ENCODE results near the gene EMC6.
A peak's percentile ranks its signal among the peaks of the same experiment; 100 is the strongest.

EMC6 gene

DNA sequence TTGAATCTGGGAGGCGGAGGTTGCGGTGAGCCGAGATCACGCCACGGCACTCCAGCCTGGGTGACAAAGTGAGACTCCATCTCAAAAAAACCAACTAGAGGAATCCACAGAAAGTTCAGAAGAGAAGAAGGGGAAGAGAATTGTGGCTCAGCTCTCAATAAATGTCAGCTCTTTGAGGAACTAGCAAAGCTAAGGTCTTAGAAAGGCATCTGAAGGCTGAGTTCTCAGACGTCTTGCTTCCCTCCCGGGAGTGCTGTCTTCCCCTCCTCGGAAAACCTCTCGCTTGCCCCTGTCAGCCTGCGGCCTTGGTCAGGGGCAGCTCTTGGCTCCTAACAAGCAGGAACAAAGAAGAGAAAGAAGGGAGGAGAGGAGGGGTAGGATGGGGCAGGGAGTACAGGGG is 37.8 kb upstream of the EMC6 start:
- Histone ChIP-seq H3K27me3 (no peaks in the 10 kb centered on the region), H3K4me3 (ENCODE audit: low read depth in 1 of 2, low read length in 1 of 2) (no peak overlapping the region), H3K27ac (no peak overlapping the region), H3K4me1 (ENCODE audit: control insufficient read depth in 1 of 2, insufficient read depth in 1 of 2, low read depth in 1 of 2, low read length in 1 of 2) (peaks cover 8 to 12% of the 10 kb centered on the region in 2 experiments), H3K36me3 (peaks cover 38% of the 10 kb centered on the region), H3K9me3 (no peaks in the 10 kb centered on the region)
- no peak for TF ChIP-seq CTCF (IDR thresholded peaks at IDR 0.05)

- no peaks in the 10 kb centered on the region for H3K27me3 ChIP-seq
- H3K27ac ChIP-seq = no peak overlapping the region
- no peaks in the 10 kb centered on the region for H3K9me3 ChIP-seq
- no peak overlapping the region for H3K4me3 ChIP-seq (ENCODE audit: low read depth in 1 of 2, low read length in 1 of 2)
- peaks cover 33% of the 10 kb centered on the region for H3K36me3 ChIP-seq
- peaks cover 15 to 23% of the 10 kb centered on the region in 2 experiments for H3K4me1 ChIP-seq (ENCODE audit: control insufficient read depth in 1 of 2, insufficient read depth in 1 of 2, low read depth in 1 of 2, low read length in 1 of 2)
- no peak for TF ChIP-seq CTCF (IDR thresholded peaks at IDR 0.05)
Observed at GRCh38 chr17:3632287-3632686, 36.3 kb upstream of the EMC6 start.

- TF ChIP-seq CTCF (IDR thresholded peaks at IDR 0.05) = no peak
- Histone ChIP-seq H3K9me3 (no peaks in the 10 kb centered on the region), H3K27me3 (no peaks in the 10 kb centered on the region), H3K4me1 (ENCODE audit: control insufficient read depth in 1 of 2, insufficient read depth in 1 of 2, low read depth in 1 of 2, low read length in 1 of 2) (peaks cover 30 to 31% of the 10 kb centered on the region in 2 experiments), H3K27ac (peak overlapping the region; percentile 90), H3K4me3 (ENCODE audit: low read depth in 1 of 2, low read length in 1 of 2) (peak overlapping the region; percentile 89 to 94), H3K36me3 (peaks cover 5% of the 10 kb centered on the region)
Observed at GRCh38 chr17:3635474-3636153, 33.0 kb upstream of the EMC6 start.

GRCh38 chr17:3636154-3636907 is 32.3 kb upstream of the EMC6 start, which contains the start of the genes CTNS and SHPK:
Gene CTNS, plus strand, starts transcription at chr17:3636760. Its CDS starts 3,447 bp downstream, at chr17:3640207.
Gene SHPK, minus strand, starts transcription at chr17:3636250. Its CDS starts 31 bp downstream, at chr17:3636219.
- H3K4me3 ChIP-seq (ENCODE audit: low read depth in 1 of 2, low read length in 1 of 2) = peak within 1 kb of the TSS; percentile 89 to 94
- H3K27ac ChIP-seq = peak within 1 kb of the TSS; percentile 90
- TF ChIP-seq CTCF (IDR thresholded peaks at IDR 0.05) = no peak
- no peaks in the 10 kb centered on the region for H3K27me3 ChIP-seq
- H3K36me3 ChIP-seq = peaks cover 5% of the 10 kb centered on the region
- peaks cover 31 to 35% of the 10 kb centered on the region in 2 experiments for H3K4me1 ChIP-seq (ENCODE audit: control insufficient read depth in 1 of 2, insufficient read depth in 1 of 2, low read depth in 1 of 2, low read length in 1 of 2)
- H3K9me3 ChIP-seq = no peaks in the 10 kb centered on the region

GRCh38 chr17:3636908-3637373 is 31.7 kb upstream of the EMC6 start:
- Histone ChIP-seq H3K36me3 (peaks cover 3% of the 10 kb centered on the region), H3K4me3 (ENCODE audit: low read depth in 1 of 2, low read length in 1 of 2) (peak overlapping the region; percentile 89 to 94), H3K27me3 (no peaks in the 10 kb centered on the region), H3K27ac (peak overlapping the region; percentile 90), H3K9me3 (no peaks in the 10 kb centered on the region), H3K4me1 (ENCODE audit: control insufficient read depth in 1 of 2, insufficient read depth in 1 of 2, low read depth in 1 of 2, low read length in 1 of 2) (peaks cover 35 to 41% of the 10 kb centered on the region in 2 experiments)
- no peak for TF ChIP-seq CTCF (IDR thresholded peaks at IDR 0.05)

All from neutrophil (primary cell).